CD14-positive monocyte (primary cell): Measurements from ENCODE around the gene RPL19. TPM values are rescaled to one million over a fixed set of nuclear protein-coding genes. Genes with fewer than 3 reads are reported as not detected.

Experiments
- DNase-seq, 3 donors: peaks; one replicate each; pipeline ENCODE4 v3.0.0-alpha.2; 2011 to 2022
- H2AFZ ChIP-seq: 2 replicates; pipeline ENCODE4 v1.6.0; 2012; ENCODE audit warnings: mild to moderate bottlenecking, low read depth, low read length, inconsistent platforms; ENCODE audit not compliant: insufficient read depth, poor library complexity, severe bottlenecking
- H3K27ac ChIP-seq, 2 donors: 1 replicate in 1 of 2; 2 replicates in 1 of 2; pipeline ENCODE4 v1.5.1; 2012 to 2013; ENCODE audit warnings: low read length in 2 of 2, control low read depth in 1 of 2, inconsistent platforms in 1 of 2, low read depth in 1 of 2, mild to moderate bottlenecking in 1 of 2
- H3K27me3 ChIP-seq, 2 donors: one replicate each; pipeline versions ENCODE4 v1.6.0 to v1.6.1; 2011 to 2013; ENCODE audit warnings: low read length in 2 of 2; ENCODE audit not compliant: control insufficient read depth in 2 of 2, insufficient read depth in 2 of 2
- H3K36me3 ChIP-seq, 2 donors: replicated peaks in 1 of 2; 1 replicate in 1 of 2; 2 replicates in 1 of 2; pipeline versions ENCODE4 v1.5.1 to v1.6.1; 2012 to 2013; ENCODE audit warnings: low read length in 2 of 2, control low read depth in 1 of 2, inconsistent platforms in 1 of 2, mild to moderate bottlenecking in 1 of 2; ENCODE audit not compliant: insufficient read depth in 2 of 2, control insufficient read depth in 1 of 2
- H3K4me1 ChIP-seq, 2 donors: 1 replicate in 1 of 2; 2 replicates in 1 of 2; pipeline versions ENCODE4 v1.5.1 to v1.6.1; 2012 to 2013; ENCODE audit warnings: low read length in 2 of 2, control low read depth in 1 of 2, inconsistent platforms in 1 of 2, mild to moderate bottlenecking in 1 of 2, moderate library complexity in 1 of 2; ENCODE audit not compliant: insufficient read depth in 2 of 2, control insufficient read depth in 1 of 2
- H3K4me2 ChIP-seq: replicated peaks from 2 replicates; pipeline ENCODE3; 2012; ENCODE audit warnings: low read length, moderate library complexity, mild to moderate bottlenecking; ENCODE audit not compliant: poor library complexity, severe bottlenecking; ENCODE audit errors: extremely low read depth
- H3K4me3 ChIP-seq, 3 experiments: fragments of 200-600 bp in 1 of 3; sonication (generic) in 1 of 3; replicated peaks in 1 of 3; 1 replicate in 2 of 3; 2 replicates in 1 of 3; pipeline ENCODE4 v1.5.1; 2011 to 2013; ENCODE audit warnings: low read length in 3 of 3, mild to moderate bottlenecking in 3 of 3, control low read depth in 2 of 3, low read depth in 2 of 3, inconsistent platforms in 1 of 3, moderate library complexity in 1 of 3
- H3K79me2 ChIP-seq: 2 replicates; pipeline ENCODE4 v1.6.0; 2012; ENCODE audit warnings: mild to moderate bottlenecking, control low read depth, inconsistent platforms, low read length, moderate library complexity; ENCODE audit not compliant: insufficient read depth
- H3K9ac ChIP-seq: 2 replicates; pipeline ENCODE4 v1.6.0; 2017; ENCODE audit warnings: low read length, mild to moderate bottlenecking; ENCODE audit not compliant: insufficient read depth, poor library complexity, severe bottlenecking
- H3K9me3 ChIP-seq, 2 donors: replicated peaks in 1 of 2; 1 replicate in 1 of 2; 2 replicates in 1 of 2; pipeline versions ENCODE4 v1.5.1 to v1.6.1; 2012 to 2013; ENCODE audit warnings: low read length in 2 of 2, control low read depth in 1 of 2; ENCODE audit not compliant: control insufficient read depth in 1 of 2, insufficient read depth in 1 of 2
- H4K20me1 ChIP-seq: 2 replicates; pipeline ENCODE4 v1.6.0; 2012; ENCODE audit warnings: mild to moderate bottlenecking, low read length, control low read depth, moderate library complexity; ENCODE audit not compliant: insufficient read depth
- H3K27ac Mint-ChIP-seq, 7 donors: one replicate each; pipeline ENCODE4 v1.8.0; 2020; ENCODE audit warnings: mild to moderate bottlenecking in 7 of 7, mixed read lengths in 7 of 7, moderate library complexity in 6 of 7, inconsistent platforms in 2 of 7
- H3K27me3 Mint-ChIP-seq, 3 donors: one replicate each; pipeline ENCODE4 v1.8.0; 2021 to 2022; ENCODE audit warnings: low read depth in 3 of 3, mild to moderate bottlenecking in 3 of 3, mixed read lengths in 3 of 3, moderate library complexity in 3 of 3, inconsistent platforms in 1 of 3
- H3K36me3 Mint-ChIP-seq, 2 donors: one replicate each; pipeline ENCODE4 v1.8.0; 2020; ENCODE audit warnings: mixed read lengths in 2 of 2, inconsistent platforms in 1 of 2, mild to moderate bottlenecking in 1 of 2
- H3K4me1 Mint-ChIP-seq: one replicate; pipeline ENCODE4 v1.8.0; 2020; ENCODE audit warnings: mild to moderate bottlenecking, mixed read lengths
- H3K4me3 Mint-ChIP-seq, 2 donors: one replicate each; pipeline ENCODE4 v1.8.0; 2020; ENCODE audit warnings: mild to moderate bottlenecking in 2 of 2, mixed read lengths in 2 of 2, moderate library complexity in 1 of 2
- H3K9me3 Mint-ChIP-seq, 7 donors: one replicate each; pipeline ENCODE4 v1.8.0; 2020 to 2022; ENCODE audit warnings: mixed read lengths in 7 of 7, mild to moderate bottlenecking in 6 of 7, moderate library complexity in 6 of 7, inconsistent platforms in 2 of 7
- WGBS: methylation state at CpG from one replicate; pipeline ENCODE4 v1.1.5; 2013; ENCODE audit warnings: missing lambda C conversion rate; ENCODE audit not compliant: insufficient coverage; 5-methylcytosine and 5-hydroxymethylcytosine counted together
- intact Hi-C, 2 donors: fragments of 100-400 bp; cut with micrococcal nuclease; formaldehyde crosslinking; loops; one replicate each; pipeline versions ENCODE4 v1.15.0 to v1.15.1; 2023
- polyA plus RNA-seq, 3 donors: library from polyadenylated mRNA; depleted of rRNA in 1 of 3; unstranded in 2 of 3; stranded (reverse) in 1 of 3; fragments of 300-500 nt in 2 of 3; fragments of >200 nt in 1 of 3; fragmentation: Illumina TruSeq in 2 of 3; gene quantifications; 1 replicate in 2 of 3; 2 replicates in 1 of 3; pipeline ENCODE4 v1.2.3, GENCODE V29; 2012 to 2021
- TF ChIP-seq, protein P1 (sequence below): fragments of 200-600 bp; IDR thresholded peaks from one replicate; pipeline ENCODE4 v1.8.0; 2022; ENCODE audit warnings: antibody characterized with exemption, mild to moderate bottlenecking

The RPL19 gene
- polyA plus RNA-seq, 3 donors: 1,069 to 1,809 (median 1,232) TPM

DNA sequence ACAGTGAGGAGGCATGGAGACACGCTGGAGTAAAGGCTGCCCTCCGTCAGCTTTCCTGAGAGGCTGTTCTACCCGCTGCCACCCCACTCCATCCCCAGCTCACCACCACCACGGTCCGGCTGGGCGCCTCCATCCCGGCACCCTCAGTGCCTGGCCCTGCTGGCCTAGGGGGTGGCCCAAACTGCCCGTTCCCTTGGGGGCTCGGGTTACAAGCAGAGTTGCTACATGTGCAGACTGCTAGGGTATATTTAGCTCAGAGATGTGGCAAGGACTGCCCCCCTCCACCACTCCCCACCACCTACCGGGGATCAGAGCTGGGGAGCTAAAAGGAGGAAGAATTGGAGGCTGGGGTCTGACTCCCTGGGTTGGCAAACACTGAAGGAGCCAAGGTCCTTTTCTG, 6.7 kb upstream of the RPL19 start:
- H3K4me3 Mint-ChIP-seq: no peak overlapping the region

DNA sequence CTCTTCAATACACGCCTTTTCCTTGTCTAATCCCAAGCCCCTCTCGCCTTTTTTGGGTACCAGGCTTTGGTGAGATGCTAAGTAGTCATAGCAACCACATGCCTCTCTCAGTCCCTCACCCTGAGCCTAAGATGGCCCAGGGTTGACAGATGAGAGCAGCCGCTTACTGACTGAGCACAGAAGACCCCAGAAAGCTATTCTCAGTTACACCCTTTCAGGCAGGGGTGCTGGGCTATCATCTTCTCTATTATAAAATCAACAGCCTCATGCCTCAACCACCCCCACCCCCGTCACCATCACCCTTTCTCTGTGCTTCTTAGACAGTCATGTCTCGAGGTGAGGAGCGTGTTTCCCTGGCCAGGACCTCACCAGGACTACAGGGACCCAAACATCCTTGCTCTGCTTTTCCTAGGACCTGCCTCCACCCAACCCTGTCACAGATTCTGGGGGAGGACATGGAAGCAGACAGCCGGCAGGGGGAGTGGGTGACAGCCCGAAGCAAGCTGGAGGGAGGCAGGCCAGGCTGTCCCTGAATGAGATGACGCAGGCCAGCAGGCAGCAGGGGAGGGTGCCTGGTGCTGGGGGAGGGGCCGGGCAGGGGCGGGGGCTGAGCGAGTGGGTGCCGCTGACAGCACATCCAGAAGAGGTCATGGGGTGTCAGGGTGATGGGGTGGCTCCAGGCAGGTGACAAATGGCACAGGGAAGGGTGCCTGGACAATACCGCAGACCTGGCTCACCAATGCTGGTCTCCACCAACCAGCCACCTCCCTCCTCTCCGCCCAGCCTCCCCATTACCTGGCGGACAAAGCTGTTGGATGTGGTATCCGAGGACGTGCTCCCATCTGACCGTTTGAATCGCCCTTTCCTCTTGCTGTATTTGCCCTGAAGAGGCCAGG, 5.7 kb upstream of the RPL19 start:
- Histone ChIP-seq H3K79me2 (no peaks in the 10 kb centered on the region), H3K9me3 (no peaks in the 10 kb centered on the region), H4K20me1 (peaks cover 3% of the 10 kb centered on the region), H3K9ac (no peak overlapping the region), H3K4me3 (no peak overlapping the region), H3K4me2 (no peak overlapping the region), H2AFZ (no peak overlapping the region), H3K4me1 (peaks cover 33 to 39% of the 10 kb centered on the region in 2 donors), H3K36me3 (peaks cover 19 to 39% of the 10 kb centered on the region in 2 donors), H3K27ac (no peak overlapping the region), H3K27me3 (no peaks in the 10 kb centered on the region)
- 93% methylated on average over 10 of the region's 20 CpGs for WGBS
- peaks cover 0 to 3% (median 2%) of the 10 kb centered on the region in 3 donors for H3K27me3 Mint-ChIP-seq
- no peak for DNase-seq
- no peak overlapping the region for H3K27ac Mint-ChIP-seq
- intact Hi-C loops: no loop called here
- H3K9me3 Mint-ChIP-seq: no peaks in the 10 kb centered on the region
- H3K36me3 Mint-ChIP-seq: peaks cover 32 to 38% of the 10 kb centered on the region in 2 donors
- H3K4me1 Mint-ChIP-seq: peaks cover 33% of the 10 kb centered on the region
- TF ChIP-seq, protein P1, sequence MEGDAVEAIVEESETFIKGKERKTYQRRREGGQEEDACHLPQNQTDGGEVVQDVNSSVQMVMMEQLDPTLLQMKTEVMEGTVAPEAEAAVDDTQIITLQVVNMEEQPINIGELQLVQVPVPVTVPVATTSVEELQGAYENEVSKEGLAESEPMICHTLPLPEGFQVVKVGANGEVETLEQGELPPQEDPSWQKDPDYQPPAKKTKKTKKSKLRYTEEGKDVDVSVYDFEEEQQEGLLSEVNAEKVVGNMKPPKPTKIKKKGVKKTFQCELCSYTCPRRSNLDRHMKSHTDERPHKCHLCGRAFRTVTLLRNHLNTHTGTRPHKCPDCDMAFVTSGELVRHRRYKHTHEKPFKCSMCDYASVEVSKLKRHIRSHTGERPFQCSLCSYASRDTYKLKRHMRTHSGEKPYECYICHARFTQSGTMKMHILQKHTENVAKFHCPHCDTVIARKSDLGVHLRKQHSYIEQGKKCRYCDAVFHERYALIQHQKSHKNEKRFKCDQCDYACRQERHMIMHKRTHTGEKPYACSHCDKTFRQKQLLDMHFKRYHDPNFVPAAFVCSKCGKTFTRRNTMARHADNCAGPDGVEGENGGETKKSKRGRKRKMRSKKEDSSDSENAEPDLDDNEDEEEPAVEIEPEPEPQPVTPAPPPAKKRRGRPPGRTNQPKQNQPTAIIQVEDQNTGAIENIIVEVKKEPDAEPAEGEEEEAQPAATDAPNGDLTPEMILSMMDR: no peak
- H3K4me3 Mint-ChIP-seq: no peak overlapping the region

More for the DNA sequence above, 6.7 kb upstream of the RPL19 start:
- H3K79me2 ChIP-seq: no peaks in the 10 kb centered on the region
- no peak overlapping the region for H2AFZ ChIP-seq
- H4K20me1 ChIP-seq: peaks cover 3% of the 10 kb centered on the region
- H3K9ac ChIP-seq: no peak overlapping the region
- TF ChIP-seq, protein P1: no peak
- H3K27me3 ChIP-seq: no peaks in the 10 kb centered on the region
- no peak overlapping the region for H3K4me2 ChIP-seq
- WGBS: 100% methylated on average over 1 of the region's 10 CpGs
- no peak for DNase-seq
- no peak overlapping the region for H3K27ac Mint-ChIP-seq
- peaks cover 0 to 3% (median 2%) of the 10 kb centered on the region in 3 donors for H3K27me3 Mint-ChIP-seq
- intact Hi-C loops: no loop called here
- H3K27ac ChIP-seq: no peak overlapping the region
- H3K9me3 ChIP-seq: no peaks in the 10 kb centered on the region
- H3K4me1 ChIP-seq: peaks cover 23 to 30% of the 10 kb centered on the region in 2 donors
- peaks cover 34 to 44% of the 10 kb centered on the region in 2 donors for H3K36me3 Mint-ChIP-seq
- H3K4me1 Mint-ChIP-seq: peaks cover 23% of the 10 kb centered on the region
- peaks cover 23 to 42% of the 10 kb centered on the region in 2 donors for H3K36me3 ChIP-seq
- no peaks in the 10 kb centered on the region for H3K9me3 Mint-ChIP-seq
- no peak overlapping the region for H3K4me3 ChIP-seq
